LNCAP (cell line): Measurements from ENCODE around the gene MMD.

Experiments
- CTCF ChIP-seq: fragments of 450-650 bp; IDR thresholded peaks from 2 replicates; pipeline ENCODE4 v1.5.1; 2017; ENCODE audit warnings: mild to moderate bottlenecking

MMD gene

GRCh38 chr17:55456307-55457240 is 34.9 kb upstream of the MMD start:
- TF ChIP-seq CTCF, result no peak

- no peak for TF ChIP-seq CTCF
These were observed 33.4 kb upstream of the MMD start for GRCh38 chr17:55454906-55455474.

GRCh38 chr17:55453839-55454557 is 32.4 kb upstream of the MMD start:
- TF ChIP-seq CTCF, result no peak

- no peak for TF ChIP-seq CTCF
These were observed 30.6 kb upstream of the MMD start for GRCh38 chr17:55452139-55452790.

- no peak for TF ChIP-seq CTCF
These were observed 30.1 kb upstream of the MMD start for GRCh38 chr17:55451758-55452138.

GRCh38 chr17:55451203-55451641 is 29.6 kb upstream of the MMD start:
- no peak for TF ChIP-seq CTCF

GRCh38 chr17:55450232-55450825 is 28.7 kb upstream of the MMD start:
- no peak for TF ChIP-seq CTCF
